Osteoblast (primary cell): Measurements from ENCODE around the gene AGRP. TPM values are rescaled to one million over a fixed set of nuclear protein-coding genes. Genes with fewer than 3 reads are reported as not detected.
"Not testable (repeated sequence)": the region's sequence is repeated elsewhere in the genome, so short reads cannot be mapped to it uniquely, and the experiment has no call there.

ENCODE experiments used
- DNase-seq: peaks from one replicate; pipeline ENCODE4 v3.0.0; 2011; ENCODE audit warnings: low spot score, mixed read lengths; ENCODE audit not compliant: insufficient read length; ENCODE audit errors: missing footprints
- H2AFZ ChIP-seq: 2 replicates; pipeline ENCODE4 v1.6.0; 2011; ENCODE audit warnings: mild to moderate bottlenecking, low read length
- H3K27ac ChIP-seq: 2 replicates; pipeline ENCODE4 v1.5.1; 2011; ENCODE audit warnings: mild to moderate bottlenecking, low read depth, low read length, moderate library complexity
- H3K27me3 ChIP-seq: 2 replicates; pipeline ENCODE4 v1.6.0; 2012; ENCODE audit warnings: mild to moderate bottlenecking, control low read depth, inconsistent platforms, low read length, moderate library complexity; ENCODE audit not compliant: insufficient read depth
- H3K36me3 ChIP-seq: 2 replicates; pipeline ENCODE4 v1.5.1; 2011; ENCODE audit warnings: mild to moderate bottlenecking, low read length, control low read depth, moderate library complexity; ENCODE audit not compliant: insufficient read depth
- H3K4me1 ChIP-seq: 2 replicates; pipeline ENCODE4 v1.5.1; 2011; ENCODE audit warnings: mild to moderate bottlenecking, low read length, control low read depth, moderate library complexity; ENCODE audit not compliant: insufficient read depth
- H3K4me2 ChIP-seq: 2 replicates; pipeline ENCODE4 v1.6.0; 2011; ENCODE audit warnings: mild to moderate bottlenecking, low read length; ENCODE audit not compliant: insufficient read depth
- H3K4me3 ChIP-seq: fragments of 200-600 bp; sonication (generic); 3 replicates; pipeline ENCODE4 v1.5.1; 2012; ENCODE audit warnings: mild to moderate bottlenecking, low read length, inconsistent platforms; ENCODE audit not compliant: insufficient read depth
- H3K79me2 ChIP-seq: 2 replicates; pipeline ENCODE4 v1.6.0; 2012; ENCODE audit warnings: mild to moderate bottlenecking, low read length, control low read depth, inconsistent platforms; ENCODE audit not compliant: insufficient read depth
- H3K9me3 ChIP-seq: 2 replicates; pipeline ENCODE4 v1.5.1; 2011; ENCODE audit warnings: low read depth, low read length, control low read depth
- H4K20me1 ChIP-seq: 2 replicates; pipeline ENCODE4 v1.6.0; 2012; ENCODE audit warnings: mild to moderate bottlenecking, low read length, control low read depth; ENCODE audit not compliant: insufficient read depth
- total RNA-seq: library from RNA; depleted of rRNA; stranded (reverse); fragments of >200 nt; gene quantifications from 2 replicates; pipeline ENCODE4 v1.2.3, GENCODE V29; 2012
- TF ChIP-seq, protein P1 (sequence below): IDR thresholded peaks from 2 replicates; pipeline ENCODE4 v1.5.1; 2011; ENCODE audit warnings: mild to moderate bottlenecking, low read depth, low read length, moderate library complexity; ENCODE audit errors: extremely low read depth

Gene AGRP
- total RNA-seq, 1 donor: not detected

DNA sequence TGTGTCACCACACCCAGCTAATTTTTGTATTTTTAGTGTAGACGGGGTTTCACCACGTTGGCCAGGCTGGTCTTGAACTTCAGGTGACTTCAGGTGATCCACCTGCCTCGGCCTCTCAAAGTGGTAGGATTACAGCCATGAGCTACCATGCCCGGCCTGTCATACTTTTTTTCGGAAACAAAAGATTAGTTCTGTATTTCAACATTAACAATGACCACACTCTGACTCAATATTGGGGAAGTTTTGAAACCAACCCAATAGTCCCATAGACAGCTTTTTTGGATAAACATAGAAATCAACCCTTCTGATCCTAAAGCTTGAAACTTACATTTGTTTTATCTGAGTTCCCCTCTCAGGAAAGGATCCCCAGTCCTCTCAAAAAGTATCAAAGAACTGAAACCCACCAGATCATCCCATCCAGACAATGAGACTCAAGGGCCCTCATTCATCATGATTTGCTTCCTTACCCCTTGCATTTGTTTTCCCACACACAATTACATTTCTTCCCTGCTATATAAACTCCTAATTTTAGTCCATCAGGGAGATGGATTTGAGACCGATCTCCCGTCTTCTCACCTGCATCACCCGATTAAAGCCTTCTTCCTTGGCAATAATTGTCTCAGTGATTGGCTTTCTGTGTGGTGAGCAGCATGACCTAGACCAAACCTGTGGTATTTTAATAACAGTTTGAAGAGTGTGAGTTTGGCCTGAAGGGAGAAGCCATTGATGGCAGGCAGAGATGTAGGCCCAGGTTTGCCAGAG is 7.2 kb upstream of the AGRP start:
- no peaks in the 10 kb centered on the region for H3K36me3 ChIP-seq
- H2AFZ ChIP-seq: no peak overlapping the region
- no peak overlapping the region for H3K4me3 ChIP-seq
- no peak overlapping the region for H3K27ac ChIP-seq
- H3K4me2 ChIP-seq: peak overlapping the region; percentile 30
- H3K27me3 ChIP-seq: no peaks in the 10 kb centered on the region
- TF ChIP-seq, protein P1, sequence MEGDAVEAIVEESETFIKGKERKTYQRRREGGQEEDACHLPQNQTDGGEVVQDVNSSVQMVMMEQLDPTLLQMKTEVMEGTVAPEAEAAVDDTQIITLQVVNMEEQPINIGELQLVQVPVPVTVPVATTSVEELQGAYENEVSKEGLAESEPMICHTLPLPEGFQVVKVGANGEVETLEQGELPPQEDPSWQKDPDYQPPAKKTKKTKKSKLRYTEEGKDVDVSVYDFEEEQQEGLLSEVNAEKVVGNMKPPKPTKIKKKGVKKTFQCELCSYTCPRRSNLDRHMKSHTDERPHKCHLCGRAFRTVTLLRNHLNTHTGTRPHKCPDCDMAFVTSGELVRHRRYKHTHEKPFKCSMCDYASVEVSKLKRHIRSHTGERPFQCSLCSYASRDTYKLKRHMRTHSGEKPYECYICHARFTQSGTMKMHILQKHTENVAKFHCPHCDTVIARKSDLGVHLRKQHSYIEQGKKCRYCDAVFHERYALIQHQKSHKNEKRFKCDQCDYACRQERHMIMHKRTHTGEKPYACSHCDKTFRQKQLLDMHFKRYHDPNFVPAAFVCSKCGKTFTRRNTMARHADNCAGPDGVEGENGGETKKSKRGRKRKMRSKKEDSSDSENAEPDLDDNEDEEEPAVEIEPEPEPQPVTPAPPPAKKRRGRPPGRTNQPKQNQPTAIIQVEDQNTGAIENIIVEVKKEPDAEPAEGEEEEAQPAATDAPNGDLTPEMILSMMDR: no peak
- no peaks in the 10 kb centered on the region for H4K20me1 ChIP-seq
- peak; percentile 32 for DNase-seq
- H3K9me3 ChIP-seq: no peaks in the 10 kb centered on the region
- peaks cover 19% of the 10 kb centered on the region for H3K4me1 ChIP-seq
- no peaks in the 10 kb centered on the region for H3K79me2 ChIP-seq

- H2AFZ ChIP-seq: peak overlapping the region; percentile 25
- H3K4me3 ChIP-seq: no peak overlapping the region
- no peak overlapping the region for H3K27ac ChIP-seq
- H4K20me1 ChIP-seq: no peaks in the 10 kb centered on the region
- H3K79me2 ChIP-seq: no peaks in the 10 kb centered on the region
- TF ChIP-seq, protein P1: no peak
- H3K36me3 ChIP-seq: no peaks in the 10 kb centered on the region
- H3K4me1 ChIP-seq: peaks cover 19% of the 10 kb centered on the region
- H3K4me2 ChIP-seq: no peak overlapping the region
- H3K27me3 ChIP-seq: no peaks in the 10 kb centered on the region
- no peaks in the 10 kb centered on the region for H3K9me3 ChIP-seq
- no peak for DNase-seq
Measured at GRCh38 chr16:67489401-67490083, 6.2 kb upstream of the AGRP start.

GRCh38 chr16:67487561-67487960 is 4.2 kb upstream of the AGRP start:
- peaks cover 19% of the 10 kb centered on the region for H3K4me1 ChIP-seq
- not testable (repeated sequence) for DNase-seq, H4K20me1 ChIP-seq, H3K4me2 ChIP-seq, H2AFZ ChIP-seq, H3K9me3 ChIP-seq, H3K27me3 ChIP-seq, H3K27ac ChIP-seq, H3K79me2 ChIP-seq, H3K4me3 ChIP-seq, H3K36me3 ChIP-seq

DNA sequence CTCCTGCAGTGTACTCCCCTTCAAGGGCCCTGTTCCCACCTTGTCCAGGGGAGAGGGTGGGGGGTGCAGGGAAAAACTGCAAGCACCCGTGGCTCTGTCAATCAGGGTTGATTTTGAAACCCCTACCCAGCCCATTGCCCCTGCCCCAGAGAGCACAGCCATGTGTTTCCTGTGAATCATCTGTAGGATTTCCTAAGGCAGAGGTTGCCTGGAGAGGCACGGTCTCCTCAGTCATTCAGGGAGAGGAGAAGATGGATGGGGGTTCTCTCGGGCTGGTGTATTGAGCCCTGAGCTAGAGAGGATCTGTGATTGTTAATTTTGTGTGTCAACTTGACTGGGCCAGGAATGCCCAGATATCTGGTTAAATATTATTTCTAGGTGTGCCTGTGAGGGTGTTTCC is 3.5 kb upstream of the AGRP start:
- peaks cover 23% of the 10 kb centered on the region for H3K4me1 ChIP-seq
- H3K4me2 ChIP-seq: no peak overlapping the region
- H4K20me1 ChIP-seq: no peaks in the 10 kb centered on the region
- no peak overlapping the region for H3K27ac ChIP-seq
- no peak overlapping the region for H2AFZ ChIP-seq
- no peaks in the 10 kb centered on the region for H3K36me3 ChIP-seq
- no peaks in the 10 kb centered on the region for H3K27me3 ChIP-seq
- H3K9me3 ChIP-seq: no peaks in the 10 kb centered on the region
- TF ChIP-seq, protein P1: no peak
- peak; percentile 57 for DNase-seq
- H3K4me3 ChIP-seq: no peak overlapping the region
- peaks cover 12% of the 10 kb centered on the region for H3K79me2 ChIP-seq
